Activated effector memory CD4-positive, alpha-beta T cell treated with Interleukin-2 at 50 U/mL for 16 hours (primary cell): ENCODE data around the gene MARCO.

ENCODE experiments used
- DNase-seq: peaks from one replicate; pipeline ENCODE4 v3.0.0-alpha.2; 2020

The MARCO gene, protein sequence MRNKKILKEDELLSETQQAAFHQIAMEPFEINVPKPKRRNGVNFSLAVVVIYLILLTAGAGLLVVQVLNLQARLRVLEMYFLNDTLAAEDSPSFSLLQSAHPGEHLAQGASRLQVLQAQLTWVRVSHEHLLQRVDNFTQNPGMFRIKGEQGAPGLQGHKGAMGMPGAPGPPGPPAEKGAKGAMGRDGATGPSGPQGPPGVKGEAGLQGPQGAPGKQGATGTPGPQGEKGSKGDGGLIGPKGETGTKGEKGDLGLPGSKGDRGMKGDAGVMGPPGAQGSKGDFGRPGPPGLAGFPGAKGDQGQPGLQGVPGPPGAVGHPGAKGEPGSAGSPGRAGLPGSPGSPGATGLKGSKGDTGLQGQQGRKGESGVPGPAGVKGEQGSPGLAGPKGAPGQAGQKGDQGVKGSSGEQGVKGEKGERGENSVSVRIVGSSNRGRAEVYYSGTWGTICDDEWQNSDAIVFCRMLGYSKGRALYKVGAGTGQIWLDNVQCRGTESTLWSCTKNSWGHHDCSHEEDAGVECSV

DNA sequence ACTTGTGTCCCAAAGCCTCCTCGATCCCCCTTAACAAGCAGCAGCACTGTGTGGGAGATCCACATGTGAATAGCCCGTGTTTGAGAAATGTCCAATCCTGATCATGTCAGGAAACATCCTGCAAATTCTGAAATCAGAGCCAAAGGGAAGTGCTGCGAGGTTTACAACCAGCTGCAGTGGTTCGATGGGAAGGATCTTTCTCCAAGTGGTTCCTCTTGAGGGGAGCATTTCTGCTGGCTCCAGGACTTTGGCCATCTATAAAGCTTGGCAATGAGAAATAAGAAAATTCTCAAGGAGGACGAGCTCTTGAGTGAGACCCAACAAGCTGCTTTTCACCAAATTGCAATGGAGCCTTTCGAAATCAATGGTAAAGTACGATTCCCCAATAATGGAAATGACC is at the start of gene MARCO:
Gene MARCO, plus strand, starts transcription at position 164 of the 400 bp plus-strand sequence. Its CDS starts 107 bp downstream, at position 271.
- DNase-seq: no peak

DNA sequence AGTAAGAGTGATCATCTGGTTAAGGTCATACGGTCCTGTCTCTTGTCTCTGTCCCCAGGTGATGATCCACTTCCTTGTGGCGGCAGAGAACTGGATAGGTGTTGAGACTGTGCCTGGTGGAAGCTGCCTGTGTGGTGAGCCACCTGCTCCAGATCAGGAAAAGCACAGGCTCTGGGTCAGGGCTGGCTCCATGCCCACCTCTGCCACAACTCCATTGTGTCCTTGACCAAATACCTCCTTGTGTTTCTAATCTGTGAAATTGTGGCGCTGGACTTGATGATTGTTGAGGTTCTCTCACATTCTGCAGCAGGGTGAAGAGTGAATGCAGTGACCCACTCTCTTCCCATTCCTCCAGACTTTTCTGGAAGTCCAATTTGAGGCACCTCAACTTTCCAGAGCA is 48.9 kb upstream of the MARCO start:
- no peak for DNase-seq

DNA sequence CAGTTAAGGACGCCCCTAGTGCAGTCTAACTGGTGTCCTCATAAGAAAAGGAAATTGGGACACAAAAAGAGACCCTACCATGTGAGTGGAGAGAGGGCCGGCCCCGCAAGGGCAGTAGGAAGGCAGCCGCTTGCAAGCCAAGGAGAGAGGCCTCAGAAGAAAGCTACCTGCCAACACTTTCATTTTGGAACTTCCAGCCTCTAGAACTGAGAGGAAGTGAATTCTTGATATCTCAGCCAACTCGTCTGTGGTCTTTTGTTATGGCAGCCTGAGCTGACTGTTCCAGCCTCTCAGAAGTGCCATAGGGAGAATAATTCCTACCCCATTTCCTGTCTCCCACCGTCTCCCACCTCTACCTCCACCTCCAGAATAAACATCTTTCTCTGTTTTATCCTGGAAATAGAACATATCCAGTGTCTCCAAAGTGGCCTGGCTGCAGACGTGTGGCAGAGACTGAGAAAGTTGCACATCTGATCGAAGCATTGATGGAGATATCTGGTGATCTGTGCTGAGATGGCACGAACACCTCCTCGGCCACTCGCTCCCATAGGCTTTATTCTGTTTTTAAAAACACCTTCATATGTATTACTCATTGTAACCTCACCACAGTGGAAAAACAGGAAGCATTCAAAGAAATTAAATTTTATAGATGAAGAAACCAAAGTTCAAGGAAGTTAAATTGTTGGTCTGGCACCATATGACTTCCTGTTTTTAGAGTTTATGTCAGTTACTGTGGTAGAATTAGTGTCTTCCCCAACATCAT is 39.5 kb upstream of the MARCO start:
- no peak for DNase-seq

DNA sequence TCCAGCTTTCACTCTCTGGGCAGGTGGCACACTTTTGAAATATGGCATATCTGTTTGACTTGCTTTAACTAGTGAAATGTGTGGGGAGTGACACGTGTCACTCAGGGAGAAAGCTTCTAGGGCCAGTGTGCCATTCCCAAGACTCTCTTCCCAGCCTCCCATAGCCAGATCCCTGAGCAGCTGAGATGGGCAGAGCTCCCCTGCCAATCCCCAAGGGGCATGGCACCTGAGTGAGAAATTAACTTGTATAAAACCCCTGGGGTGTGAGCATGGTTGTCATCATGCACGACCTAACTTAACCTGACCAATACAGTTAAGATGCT is 39.0 kb upstream of the MARCO start:
- DNase-seq: no peak

DNA sequence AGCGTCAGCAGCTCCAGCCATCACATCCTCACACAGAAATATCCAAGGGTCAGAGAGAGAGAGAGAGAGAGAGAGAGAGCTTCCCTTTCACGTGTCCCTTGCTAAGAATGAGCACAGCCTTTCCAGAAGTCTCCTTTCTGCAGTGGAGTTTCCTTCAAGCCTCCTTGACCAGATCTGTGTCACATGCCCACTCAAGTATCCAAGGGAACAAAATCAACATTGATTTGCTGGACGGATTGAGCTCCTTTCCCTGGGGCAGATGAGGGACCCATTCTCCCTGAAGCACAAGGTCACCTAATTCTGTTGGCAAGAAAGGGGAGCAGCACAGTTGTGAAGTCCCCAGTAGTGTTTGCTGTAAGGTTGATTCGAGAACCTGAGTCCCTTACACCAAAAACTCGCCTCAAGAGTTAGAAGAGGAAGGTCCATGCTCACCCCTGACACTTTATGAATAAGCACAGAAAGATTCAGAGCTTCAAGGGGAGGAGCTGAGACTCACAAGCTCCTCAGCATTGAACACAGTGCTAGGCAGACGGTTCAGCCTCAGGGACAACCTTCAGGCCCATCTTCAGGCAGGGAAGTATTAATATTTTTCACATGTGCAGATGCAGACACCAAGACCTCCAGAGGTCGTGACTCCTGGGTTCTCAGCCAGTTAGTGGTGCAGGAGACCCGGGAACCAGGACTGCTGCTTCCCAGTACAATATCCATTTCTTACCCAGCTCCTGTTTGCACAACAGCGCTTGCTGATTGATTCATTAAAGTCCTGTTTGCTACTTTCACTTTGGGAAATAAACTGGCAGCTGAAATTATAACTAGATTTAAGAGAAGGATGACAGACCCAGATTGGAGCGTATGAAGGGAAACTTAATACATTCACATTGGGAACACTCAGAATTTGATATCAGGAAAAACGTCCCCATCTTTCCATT is 38.2 kb upstream of the MARCO start:
- no peak for DNase-seq

DNA sequence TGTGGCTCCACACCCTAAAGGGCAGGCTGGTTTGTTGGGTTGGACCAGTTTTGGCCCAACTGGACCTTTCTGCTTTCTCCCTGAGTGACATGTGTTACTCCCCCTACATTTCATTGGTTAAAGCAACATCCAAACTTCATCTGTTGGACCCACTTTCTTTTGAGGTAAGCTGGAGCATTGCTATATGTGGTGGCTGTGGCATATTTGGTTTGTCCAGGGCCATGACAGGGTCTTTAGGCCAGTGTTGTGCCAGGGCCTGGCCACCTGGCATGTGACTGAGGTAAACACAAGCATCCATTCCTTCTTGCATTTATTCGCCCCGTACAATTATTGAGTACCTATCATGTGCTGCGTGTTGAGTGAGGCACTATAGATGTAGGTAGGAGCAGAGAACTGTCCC is 36.8 kb upstream of the MARCO start:
- no peak for DNase-seq

DNA sequence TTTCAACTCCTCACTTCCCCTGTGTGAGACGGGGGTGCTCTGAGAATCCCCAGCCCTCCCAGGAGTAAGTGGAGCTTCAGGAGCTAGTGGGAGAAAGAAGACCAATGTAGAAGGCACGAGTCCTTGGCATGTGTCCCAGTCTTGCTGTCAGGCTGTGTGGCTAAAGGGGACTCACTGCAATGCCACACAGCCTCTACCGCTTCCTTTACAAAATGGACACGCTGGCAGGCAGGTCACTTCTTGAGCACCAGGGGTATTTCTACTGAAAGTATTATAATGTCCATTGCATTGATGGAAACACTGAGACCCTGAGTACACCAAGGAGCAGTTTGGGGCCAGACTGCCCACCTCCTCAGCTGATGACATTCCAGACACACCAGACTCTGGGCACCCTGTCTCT is 35.8 kb upstream of the MARCO start:
- DNase-seq: no peak

DNA sequence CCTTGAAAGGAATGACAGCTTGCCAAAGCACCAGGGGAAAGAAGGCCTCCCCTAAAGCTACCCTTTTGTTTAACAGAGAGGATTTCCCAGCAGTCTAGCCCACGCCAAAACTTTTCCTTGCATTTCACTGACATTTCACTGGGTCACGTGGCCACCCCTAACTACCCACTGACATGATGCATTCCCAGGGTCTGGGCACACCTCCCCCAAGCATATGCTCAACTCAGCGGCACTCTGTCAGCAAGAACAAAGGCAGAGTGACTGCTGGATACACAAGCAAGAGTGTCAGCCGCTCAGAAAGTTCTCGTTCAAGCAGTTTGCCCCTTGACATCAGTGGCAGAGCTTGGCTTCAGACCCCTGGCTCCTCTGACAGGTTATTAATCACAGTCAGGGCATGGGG is 34.2 kb upstream of the MARCO start:
- no peak for DNase-seq

DNA sequence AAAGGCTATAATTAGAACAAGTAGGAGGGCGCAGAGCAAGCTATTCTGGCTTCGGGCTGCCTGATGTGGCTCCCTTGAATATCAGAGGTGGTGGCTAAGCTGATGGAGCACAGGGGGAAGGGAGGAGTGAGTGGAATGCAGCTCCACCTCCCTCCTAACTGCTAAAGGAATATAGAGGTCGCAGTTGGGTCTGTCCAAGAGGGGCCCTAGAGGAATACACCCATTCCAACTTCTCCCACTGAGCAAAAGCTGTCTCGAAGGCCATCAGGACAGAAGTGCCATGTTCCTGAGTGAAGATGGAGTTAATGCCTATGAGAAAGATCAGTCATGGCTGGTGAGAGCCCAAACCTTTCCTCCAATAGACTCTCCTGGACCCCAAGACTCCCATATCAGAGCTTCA is 32.8 kb upstream of the MARCO start:
- DNase-seq: no peak

DNA sequence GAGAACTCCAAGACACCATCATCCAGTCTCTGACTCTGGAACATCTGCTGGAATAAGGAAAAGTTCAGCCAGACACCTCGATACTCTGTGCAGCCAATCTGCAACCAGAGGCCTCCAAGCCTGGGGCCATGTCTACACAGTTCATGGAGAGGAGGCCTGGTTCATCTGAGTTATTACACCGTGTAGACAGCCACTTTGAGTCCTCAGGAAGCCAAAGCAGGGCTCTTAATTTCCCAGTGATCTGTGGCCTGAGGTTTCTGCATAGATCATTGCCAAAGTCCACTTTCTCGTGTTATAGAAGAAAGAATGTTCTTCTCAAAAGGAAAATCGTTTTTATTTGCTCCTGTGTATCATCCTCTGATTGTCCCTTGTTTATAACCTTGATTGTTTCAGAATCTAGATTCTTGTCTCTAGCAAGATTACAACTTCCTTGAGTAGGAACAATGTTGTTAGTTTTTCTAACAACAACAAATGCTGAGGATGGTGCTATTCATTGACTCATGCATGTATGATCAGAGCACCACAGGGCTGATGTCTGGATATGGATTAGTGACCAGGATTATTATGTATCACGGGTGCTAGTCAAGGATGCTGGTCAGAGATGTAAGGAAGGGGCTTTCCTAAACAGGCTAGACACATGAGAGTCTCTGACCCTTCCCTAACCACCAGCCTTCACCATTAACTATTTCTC is 30.7 kb upstream of the MARCO start:
- DNase-seq: no peak

DNA sequence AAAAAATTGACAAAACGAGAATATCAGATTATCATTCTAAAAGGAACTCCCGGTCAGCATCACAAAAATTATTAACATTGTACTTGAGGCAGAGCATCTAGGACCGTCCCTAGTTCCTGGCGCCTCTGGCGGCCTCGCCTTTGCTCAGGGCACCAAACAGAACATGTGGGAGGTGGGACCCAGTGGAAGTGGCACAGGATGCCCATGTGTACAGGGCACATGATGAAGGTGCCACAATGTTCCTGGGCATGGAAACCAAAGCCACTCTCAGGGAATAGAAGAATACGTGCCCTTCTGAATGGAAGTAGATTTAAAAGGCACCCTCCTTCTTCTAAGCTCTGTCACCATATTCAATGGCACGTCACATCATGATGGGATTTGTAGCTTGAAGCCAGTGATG is 30.1 kb upstream of the MARCO start:
- DNase-seq: no peak

DNA sequence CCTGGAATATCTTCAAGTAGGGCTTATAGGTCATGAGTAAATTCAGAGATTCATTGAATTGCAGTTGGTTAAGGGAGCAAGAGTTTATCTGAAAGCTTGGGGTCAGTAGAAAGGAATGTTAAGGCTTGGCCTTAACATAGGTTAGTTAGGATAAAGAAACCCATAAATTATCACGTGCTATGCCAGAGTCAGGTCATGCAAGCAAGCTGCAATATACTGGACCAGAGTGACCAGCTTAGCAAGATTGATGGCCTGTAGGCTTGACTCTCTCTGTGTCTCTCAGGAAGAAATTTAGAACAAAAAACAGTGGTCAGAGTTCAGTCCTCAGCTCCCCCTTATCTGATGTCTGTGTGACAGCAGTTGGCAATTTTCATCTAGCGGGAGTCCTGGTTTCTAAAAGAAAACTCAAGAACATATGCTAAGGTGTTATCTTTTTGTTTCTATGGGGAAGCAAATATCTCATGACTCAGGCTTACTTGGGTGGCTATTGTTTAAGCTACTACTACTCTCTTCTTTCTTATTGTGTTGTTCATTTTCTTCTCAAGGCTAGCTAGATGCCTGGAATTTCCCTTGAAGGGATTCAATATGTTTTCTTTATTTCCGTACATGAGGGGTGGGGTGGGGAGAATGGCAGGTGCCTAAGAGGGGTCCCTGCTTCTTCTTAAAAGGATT is 28.7 kb upstream of the MARCO start:
- no peak for DNase-seq

DNA sequence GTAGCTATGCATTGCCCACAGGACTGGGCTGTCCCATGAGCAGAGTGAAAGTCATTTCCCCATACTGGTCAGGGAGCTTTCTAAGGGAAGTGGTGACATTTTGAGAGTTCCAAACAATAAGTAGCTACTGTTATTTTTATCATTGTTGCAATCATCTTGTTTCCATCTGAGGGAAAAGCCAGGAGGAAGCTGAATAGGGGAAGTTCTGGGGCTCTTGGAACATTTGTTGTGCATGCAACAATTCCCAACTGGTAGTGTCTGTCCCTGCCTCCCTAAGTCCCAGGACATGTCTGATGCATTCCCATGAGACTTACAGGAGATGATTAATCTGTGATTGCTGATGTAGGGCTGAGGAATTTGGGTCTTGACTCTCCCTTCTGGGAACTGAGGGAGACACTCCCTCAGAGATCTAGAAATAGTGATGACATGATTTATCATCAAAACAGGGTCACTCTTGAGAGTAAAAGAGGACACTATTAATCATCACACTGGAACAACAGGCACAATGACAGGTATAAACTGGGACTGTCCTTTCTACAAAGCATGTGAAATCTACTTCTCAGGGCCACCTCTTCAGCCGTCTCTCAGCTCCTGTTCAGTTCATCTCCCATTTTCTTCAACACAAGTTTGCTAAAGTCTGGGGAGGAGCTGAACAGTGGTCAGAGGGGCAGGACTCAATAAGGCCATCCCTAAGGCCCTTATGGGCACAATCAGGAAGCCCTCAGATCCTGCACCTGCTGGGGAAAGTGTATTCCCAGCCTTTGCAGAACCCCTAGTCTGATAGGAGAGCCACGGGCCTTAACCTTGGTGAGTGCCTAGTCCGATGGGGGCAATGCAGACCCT is 28.0 kb upstream of the MARCO start:
- DNase-seq: no peak

DNA sequence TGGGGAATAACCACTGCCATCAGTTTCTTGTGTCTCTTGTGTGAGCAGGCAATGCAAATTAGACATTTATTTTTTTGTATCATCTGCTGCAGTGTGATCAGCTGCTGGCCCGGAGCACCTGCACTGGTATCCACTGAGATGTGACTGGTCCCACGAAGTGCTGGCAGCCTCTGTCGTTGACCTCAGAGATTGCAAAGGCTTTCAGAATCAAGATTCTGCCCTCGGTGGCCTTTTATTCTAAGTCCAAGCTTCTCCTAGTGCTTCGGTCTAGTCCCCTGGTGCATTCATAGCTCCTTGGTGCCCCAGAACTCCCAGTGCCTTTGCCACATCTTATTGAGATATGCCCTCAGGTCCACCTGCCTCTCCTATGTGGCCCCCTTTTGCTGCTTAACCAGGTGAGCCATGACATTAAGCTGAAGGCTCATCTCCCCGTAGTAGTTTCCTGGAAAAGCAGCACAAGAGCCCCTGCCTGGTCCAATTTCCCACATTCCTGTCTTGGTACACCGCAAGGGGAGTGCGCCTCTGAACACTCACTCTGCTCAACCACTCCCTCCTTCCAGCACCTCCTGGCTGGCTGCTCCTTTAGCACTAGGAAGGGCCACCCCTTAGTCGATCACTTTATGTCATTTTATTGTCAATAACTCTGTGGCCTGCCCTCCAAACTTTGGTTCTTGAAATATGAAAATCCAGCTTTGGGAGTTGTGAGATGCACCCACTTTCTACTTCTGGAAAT is 27.1 kb upstream of the MARCO start:
- no peak for DNase-seq

DNA sequence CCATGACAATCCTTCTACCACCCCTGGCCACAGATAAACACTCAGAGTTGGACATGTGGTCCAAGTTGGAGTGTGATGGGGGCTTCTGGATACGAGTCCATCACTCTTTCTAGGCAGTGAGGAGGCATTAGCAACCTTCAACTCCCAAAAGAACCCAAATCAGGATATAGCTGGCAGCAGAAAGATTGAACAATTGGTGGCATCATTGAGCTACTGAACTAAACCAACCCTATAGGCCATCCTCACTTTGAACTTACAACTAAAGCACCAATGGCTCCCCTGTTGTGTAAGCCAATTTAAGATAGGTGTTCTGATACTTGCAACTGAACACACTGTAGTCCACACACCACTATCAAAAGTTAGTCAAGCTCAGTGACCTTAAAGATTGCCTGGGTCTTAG is 24.0 kb upstream of the MARCO start:
- no peak for DNase-seq

DNA sequence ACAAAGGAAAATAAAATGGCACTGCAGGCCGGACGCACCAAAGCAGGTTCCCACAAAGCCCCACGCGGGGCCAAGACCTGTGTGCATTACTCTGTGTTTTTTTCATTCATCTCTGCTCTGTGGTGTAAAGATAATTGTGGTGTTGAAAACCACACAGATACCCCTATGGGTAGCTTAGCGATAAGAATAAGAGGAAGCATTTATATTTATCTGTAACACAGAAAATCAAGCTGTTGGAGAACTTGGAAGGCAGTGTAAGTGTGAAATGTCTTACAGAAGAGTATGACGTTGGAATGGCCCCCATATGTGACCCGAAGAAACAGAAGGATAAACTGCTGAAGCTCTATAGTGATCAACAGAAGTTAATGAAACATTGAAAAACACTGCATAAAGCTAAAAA is 20.3 kb upstream of the MARCO start:
- DNase-seq: no peak

DNA sequence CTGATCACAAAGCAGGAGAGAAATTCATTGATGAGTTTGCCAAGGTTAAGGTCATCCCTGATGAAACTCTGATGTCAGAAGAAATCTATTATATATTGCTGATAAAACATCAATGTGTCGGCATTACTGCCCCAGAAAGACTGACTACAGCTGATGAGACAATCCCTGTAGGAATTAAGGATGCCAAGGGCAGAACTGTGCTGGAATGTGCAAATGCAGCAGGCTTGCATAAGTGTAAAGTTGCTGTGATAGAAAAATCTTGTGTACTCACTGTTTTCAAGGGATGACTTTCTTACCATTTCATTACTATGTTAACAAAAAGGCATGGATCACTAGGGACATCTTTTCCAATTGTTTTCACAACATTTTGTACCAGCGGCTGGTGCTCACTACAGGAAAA is 19.7 kb upstream of the MARCO start:
- DNase-seq: no peak

DNA sequence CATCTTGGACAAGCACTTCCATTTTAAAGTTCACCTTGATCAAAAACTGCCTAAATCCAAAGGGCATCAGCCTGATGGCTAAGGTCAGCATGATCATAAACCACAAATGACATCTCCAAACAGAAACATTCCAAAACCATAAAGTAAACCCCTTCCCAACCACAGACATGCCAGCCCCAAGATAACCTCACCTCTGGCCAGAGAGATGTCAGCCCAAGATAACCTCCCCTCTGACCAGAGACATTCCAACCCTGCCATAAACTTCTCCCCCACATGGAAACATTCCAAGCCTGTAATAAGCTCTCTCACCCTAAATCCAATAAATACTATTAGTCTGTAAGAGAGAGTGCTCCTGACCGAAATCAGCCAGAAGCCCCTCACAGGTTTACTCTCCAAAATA is 18.6 kb upstream of the MARCO start:
- DNase-seq: no peak

DNA sequence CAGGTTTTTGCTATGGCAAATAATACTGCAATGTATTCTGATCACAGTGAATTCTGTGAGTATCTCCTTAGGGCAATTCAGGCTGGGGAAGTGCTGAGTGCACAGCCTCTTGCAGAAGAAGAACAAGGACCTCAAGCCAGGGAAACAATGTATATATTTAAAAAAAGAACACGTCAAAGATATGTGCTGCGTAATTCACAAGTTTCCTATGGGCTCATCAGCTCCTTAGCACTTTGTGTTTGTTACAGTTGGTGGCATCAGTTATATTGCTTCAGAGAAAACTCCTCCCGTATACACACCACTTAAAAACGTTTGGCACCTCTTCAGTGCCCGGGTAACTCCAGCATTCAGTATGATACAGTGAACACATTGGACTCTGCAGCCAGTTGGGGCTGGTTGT is 16.5 kb upstream of the MARCO start:
- no peak for DNase-seq

DNA sequence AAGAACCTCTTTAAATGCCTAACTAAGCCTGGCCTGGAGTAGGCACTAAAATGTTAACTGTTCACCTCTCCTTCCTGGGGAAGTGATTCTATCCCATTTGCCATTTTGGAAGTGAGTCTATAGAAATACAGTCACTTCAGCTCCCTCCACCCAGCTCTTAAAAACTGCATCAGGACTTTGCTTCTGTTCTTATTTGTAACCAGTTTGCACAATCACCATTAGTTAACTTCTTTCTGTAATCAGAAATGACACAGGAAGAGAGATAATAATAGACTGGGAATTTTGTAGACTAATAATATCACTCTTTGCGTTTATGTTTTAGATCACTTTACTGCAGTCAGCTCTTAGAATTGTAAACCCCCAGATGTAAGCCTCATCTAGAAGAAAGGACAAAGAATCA is 16.0 kb upstream of the MARCO start:
- DNase-seq: no peak
